GM19238 (cell line): ENCODE results near the gene PIP4K2A.
"Not testable (repeated sequence)": the region's sequence is repeated elsewhere in the genome, so short reads cannot be mapped to it uniquely, and the experiment has no call there.

Experiments
- DNase-seq: peaks from one replicate; pipeline ENCODE4 v3.0.0; 2011; ENCODE audit warnings: low spot score; ENCODE audit not compliant: insufficient read length

The PIP4K2A gene

DNA sequence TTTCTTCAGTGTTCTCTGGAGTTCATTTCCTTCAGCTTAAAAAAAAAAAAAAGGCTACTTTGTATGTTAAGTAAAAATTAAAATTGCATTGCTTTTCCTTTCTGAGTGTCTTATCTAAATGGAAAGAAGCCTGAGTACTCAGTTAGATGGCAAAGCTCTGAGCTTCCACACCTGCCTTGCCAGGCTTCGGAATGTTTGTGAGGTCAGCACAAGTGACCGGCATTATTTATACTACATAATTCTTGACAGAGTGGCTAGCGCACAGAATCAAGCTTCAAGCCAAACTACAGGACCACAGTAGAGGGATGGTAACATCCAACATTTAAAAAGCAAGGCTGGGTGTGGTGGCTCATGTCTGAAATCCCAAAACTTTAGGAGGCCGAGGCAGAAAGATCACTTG is 17.3 kb downstream of the PIP4K2A start:
- DNase-seq = no peak

DNA sequence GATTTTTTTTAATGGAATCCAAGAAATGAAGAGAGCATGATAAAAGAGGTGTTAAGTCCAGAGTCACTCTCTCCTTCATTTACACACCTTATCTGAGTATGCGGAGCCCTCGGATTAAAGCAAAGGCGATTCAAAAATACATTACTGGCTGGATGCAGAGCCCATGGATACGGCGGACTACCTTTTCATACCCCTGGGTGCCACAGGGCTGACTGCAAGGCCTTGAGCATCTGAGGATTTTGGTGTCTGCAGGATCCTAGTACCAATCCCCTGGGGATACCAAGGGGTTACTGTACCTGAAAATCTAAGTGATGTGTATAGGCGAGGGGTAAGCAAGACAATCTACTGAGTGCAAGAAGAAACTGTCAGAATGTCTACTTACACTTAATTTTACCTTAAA is 20.5 kb downstream of the PIP4K2A start:
- no peak for DNase-seq

DNA sequence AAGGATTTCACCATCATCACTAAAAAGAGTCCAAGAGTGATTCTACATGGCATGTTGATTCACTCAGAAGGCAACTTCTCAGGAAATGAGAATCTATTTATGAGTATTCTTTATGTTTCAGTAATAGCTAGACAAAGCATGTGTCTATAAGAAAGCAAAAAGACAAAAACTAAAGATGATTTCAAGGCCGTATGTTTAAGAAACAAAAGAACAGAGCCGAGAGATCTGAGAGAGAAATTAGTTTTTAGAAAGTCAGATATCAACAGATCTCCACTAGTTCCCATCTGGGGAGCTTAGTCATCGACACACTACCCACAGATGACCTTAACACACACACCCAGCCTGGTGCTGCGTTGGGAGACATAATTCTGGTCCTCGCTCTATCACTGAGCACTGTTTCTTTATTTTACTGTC is 21.0 kb downstream of the PIP4K2A start:
- no peak for DNase-seq

DNA sequence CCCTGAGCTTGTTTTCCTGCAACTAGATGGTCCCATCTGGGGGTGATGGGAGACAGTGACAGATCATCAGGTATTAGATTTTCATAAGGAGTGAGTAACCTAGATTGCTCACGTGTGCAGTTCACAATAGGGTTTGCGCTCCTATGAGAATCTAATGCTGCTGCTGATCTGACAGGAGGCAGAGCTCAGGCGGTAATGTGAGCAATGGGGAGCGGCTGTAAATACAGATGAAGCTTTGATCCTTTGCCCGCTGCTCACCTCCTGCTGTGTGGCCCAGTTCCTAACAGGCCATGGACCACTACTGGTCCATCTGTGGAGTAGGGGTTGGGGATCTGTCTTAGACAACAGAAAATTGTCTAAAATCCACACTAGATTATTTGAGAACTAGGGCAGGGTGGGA is 22.3 kb downstream of the PIP4K2A start:
- DNase-seq = not testable (repeated sequence)

DNA sequence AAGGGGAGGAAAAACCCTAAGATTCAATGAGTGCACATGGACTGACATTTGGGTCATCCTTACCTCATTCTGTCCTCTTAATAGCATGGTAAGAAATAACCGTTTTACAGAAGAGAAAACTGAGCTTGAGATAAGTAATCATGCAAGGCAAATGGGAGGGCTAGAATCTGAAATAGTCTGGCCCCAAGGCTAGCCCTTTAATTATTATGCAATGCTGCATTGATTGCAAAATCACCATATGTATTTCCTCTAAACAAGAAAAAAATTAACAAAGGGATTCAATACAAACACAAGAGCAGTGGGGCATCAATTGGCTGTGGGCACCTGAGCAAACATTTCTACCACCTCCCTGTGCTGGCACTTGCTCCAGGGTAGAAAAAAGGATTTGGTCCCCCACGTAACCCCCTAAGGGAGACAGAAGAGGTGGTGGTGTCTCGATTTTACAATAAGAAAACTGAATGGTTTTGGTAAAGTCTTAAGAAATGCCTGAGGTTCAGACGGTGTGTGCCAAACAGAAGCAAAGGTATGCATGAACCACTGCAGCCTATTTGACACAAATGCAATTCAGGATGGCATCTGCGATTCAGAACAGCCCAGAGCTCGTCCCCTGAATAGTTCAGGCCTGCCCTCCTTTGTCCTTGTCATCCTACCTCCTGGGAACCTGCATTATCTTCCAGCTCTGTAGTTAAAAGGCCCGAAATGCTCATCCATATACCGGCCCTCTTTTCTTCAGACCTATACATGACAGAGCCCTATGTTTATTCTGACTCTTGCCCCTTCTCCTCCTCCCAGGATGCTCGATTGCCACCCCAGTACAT is 23.6 kb downstream of the PIP4K2A start:
- no peak for DNase-seq

DNA sequence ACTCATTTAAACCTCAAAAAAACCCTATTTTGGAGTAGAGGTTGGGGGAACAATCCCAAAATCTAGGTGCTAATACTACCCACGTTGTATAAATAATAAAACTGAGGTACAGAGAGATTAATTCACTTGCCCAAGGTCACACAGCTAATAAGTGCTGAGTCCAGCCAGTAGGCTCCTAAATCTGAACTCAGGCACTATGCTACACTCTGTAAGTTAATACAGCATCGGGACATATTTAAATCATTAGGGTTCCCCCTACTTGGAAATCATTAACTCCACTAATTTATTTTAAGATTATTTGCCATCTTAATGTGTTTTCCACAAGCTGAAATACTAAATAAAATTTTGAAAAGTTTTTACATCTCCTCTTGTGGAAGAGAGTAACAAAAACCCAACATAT is 24.2 kb downstream of the PIP4K2A start:
- no peak for DNase-seq

DNA sequence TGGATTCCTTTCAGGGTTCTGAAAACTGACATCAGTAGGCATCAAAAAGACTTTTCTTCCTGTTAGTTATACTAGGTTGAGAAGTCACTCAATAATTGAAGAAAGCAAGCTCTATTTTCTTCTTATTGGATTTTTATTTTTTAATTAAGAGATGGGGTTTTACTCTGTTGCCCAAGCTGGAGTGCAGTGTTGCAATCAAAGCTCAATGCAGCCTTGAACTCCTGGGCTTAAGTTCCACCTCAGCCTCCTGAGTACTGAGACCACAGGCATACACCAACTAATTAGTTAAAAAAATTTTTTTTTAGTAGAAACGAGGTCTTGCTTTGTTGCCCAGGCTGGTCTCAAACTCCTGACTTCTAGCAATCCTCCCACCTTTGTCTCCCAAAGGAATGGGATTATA is 28.0 kb downstream of the PIP4K2A start:
- no peak for DNase-seq

DNA sequence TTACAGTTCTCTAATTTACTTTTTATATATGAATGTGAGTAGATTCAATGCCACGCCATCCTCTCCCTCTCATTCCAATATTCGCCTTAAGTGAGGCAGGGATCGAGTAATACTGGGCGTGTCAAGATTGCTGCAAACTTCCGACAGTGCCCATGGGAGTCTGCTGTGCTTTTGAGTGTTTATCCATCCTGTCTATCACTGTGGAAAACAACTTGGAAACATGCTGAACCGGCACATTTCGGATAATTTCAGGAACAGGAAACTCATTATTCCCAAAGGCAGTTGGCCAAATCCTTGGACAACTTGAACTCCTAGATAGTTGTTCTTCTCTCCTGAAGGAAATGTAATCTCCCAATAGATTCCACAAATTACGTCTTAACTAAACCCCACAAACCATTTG is 28.5 kb downstream of the PIP4K2A start:
- DNase-seq = no peak

DNA sequence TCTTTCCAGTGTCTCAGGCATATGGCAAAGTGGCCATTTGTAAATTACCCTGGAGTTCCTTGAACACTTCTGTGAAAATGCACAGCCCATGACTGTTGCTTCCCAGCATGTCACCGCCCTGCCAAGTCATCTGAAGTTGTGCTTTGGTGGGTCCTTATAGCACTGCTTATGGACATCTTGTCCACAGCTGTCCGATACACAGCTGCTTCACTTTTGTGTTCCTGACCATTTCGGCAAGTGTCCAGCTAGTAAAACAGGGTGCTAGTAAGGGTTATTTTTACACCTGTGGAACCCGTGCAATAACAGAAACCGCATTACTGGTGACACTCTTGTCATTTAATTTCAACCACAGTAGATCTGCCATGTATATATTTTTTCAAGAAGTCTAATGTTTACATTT is 29.7 kb downstream of the PIP4K2A start:
- no peak for DNase-seq

DNA sequence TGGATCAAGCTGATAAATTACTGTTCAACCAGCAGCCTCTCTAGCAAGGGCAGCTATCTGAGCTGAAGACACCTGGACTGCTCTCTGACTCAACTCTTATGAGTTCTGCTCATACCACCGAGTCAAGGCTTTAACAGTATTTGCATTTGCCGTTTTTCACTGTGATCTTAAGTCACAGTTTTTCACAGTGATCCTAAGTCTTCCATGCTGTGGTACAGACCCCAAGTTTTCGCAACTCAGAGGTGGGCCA is 31.3 kb downstream of the PIP4K2A start:
- DNase-seq = no peak

DNA sequence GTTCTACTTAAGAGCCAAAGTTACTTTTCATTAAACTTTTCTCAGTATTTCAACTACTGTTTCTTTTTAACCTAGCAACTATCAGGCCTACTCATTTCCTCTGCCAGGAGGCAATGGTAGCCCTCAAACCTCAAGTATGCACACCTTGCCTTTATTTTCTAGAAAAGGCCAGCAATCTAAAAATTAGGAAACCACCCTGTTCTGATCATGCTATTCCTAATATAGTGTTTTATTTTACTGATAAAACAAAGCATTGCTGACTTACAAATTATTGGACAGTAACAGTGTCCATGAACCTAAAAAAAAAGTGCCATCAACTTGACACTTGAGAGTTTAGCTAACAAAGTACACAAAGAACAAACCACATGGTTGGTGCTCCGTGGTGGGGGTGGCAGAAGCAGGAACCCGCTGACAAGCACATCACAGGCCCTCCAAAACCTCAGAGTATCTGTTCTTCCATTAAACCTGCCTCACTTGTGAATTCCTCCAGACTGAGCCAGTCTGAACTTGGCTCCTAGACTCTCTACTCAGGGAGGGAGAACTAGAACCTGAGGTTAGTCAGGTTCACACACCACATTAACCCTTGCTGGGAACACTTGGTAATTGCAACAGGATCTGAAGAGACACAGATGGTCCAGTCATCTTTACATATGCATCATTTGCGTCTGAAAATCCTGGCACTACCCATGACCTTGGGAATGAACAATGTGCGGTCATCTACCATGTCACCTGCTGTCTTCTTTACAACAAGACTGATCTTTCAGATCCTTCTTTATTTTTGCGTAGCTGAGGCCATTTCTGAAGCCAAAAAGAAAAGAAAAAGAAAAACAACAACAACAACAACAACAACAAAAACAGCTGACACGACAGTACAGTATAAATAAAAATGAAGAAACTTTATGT is 31.9 kb downstream of the PIP4K2A start:
- DNase-seq = no peak

DNA sequence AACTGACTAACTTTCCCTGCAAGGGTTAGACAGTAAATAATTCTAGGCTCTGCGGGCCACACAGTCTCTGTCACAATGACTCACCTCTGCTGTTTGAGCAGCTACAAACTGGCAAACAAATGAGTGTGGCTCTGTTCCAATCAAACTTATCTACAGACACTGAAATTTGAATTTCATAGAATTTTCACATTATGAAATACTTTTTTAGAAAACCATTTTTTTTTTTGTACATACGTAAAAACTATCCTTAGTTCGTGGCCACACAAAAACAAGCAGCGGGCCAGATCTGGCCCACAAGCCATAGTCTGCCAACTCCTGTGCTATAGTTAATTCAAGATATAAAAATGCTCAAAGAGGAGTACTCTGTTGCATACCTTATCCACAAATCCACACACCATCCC is 32.6 kb downstream of the PIP4K2A start:
- DNase-seq = no peak

DNA sequence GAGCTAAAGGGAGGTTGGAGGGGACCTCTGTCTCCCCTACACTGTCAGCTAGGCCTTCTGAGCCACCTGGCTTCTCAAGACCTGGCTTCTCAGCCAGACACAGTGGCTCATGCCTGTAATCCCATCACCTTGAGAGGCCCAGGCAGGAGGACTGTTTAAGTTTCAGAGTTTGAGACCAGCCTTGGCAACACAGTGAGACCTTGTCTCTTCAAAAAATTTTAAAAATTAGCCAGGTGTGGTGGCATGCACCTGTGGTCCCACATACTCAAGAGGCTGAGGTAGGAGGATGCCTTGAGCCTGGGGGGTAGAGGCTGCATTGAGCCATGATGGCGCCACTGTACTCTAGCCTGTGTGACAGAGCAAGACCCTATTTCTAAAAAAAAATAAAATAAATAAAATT is 33.1 kb downstream of the PIP4K2A start:
- no peak for DNase-seq

DNA sequence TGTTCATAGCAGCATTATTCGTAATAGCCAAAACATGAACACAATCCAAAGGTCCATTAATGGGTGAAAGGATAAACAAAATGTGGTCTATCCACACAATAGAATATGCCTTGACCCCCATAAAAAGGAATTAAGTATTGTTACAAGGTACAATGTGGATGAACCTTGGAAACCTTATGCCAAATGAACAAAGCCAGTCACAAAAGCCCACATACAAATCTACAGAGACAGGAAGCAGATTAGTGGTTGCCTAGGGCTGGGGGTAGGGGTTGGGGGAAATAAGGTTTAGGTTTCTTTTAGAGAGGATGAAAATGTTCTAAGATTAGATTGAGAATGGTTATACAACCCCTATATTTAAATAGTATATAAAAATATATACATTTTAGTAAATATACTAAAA is 34.8 kb downstream of the PIP4K2A start:
- no peak for DNase-seq

DNA sequence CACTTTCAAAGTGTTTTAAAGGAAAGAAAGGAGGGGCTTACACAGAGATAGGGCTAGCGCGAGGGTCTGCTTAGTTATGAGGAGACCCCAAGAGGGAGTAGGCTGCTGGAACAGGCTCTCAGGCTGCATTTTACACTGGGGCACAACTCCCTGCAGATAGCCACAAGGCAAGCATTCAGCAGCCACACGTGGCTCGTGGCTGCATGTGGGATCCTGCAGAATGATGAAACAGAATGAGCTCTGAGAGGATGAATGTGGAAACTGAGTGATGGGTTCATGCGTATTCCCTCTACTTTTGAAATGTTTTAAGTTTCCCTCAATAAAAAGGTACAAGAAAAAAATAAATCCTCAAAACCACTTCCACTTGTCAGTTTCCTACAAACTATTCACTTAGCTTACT is 37.0 kb downstream of the PIP4K2A start:
- DNase-seq = no peak

DNA sequence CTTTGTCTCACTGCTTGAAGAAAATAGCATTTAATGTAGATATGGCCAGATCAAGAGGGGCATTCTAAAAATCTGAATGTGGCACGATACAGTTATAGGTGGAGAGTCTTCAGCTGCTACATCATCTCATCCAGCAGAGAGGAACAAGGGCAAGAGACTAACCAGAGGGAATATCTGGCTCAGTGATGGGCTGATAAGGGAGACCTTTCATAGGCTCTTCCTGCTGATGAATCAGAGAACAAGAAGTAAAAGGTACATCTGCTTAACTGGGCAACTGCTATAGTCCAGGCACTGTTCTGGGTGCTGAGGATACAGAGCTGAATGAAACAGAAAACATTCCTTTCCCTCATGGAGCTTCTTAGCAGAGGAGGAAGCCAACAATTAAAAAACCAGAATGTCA is 37.9 kb downstream of the PIP4K2A start:
- DNase-seq = no peak

DNA sequence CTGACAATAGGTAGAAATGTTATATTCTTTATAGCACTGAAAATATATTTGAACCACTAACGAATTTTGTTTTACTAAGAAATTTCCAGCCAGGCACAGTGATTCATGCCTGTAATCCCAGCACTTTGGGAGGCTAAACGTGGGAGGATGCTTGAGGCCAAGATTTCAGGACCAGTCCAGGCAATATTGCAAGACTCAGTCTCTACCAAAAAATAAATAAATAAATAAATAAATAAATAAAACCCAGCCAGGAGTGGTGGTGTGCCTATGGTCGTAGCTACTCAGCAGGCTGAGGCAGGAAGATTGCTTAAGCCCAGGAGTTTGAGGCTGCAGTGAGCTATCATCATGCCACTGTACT is 39.8 kb downstream of the PIP4K2A start:
- DNase-seq = no peak

DNA sequence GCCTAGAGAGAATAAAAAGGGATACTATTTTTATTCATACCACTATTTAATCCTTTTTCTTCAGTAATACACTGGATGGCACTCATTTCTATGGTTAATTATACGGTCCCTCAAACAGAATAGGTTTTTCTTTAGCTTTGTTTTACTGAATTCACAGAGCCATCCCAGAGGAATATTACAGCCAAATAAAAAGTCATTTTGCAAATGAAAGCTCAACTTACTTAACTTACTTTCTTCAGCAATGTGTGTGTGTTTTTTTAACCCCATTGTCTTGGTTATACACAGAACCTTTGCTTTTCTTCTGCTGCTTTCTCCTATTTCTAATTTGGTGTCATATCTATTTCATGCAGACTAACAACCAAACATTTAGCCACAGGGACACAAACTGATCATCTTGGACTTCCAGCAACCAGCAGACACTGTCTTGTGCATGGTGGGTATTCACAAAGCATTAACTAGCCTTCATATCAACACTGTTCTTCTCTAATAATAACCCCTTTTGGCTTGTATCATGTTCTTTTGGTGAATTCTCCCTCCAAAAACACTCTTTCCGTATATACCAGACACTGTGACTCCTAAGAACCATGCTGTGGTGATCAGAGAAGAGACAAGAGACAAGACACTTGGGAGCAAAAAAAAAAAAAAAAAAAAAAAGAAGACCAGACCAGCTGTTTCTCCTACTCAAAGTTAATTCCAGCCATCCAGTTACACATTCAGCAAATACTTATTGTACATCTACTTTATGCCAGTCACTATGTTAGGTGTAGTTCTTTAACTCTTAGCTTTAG is 40.4 kb downstream of the PIP4K2A start:
- no peak for DNase-seq

DNA sequence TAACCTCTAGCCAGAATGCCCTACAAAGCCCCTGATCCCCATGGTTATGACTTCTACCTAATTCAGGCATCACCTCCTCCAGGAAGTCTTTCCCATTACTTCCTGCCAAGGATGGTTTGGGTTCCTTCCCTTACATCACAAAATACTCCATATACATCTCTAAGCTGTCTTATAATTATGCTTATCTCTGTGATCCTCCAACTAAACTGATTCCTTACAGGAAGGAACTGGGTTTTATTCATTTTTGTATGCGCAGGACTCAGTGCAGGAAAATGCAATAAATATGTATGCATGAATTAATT is 41.3 kb downstream of the PIP4K2A start:
- no peak for DNase-seq

DNA sequence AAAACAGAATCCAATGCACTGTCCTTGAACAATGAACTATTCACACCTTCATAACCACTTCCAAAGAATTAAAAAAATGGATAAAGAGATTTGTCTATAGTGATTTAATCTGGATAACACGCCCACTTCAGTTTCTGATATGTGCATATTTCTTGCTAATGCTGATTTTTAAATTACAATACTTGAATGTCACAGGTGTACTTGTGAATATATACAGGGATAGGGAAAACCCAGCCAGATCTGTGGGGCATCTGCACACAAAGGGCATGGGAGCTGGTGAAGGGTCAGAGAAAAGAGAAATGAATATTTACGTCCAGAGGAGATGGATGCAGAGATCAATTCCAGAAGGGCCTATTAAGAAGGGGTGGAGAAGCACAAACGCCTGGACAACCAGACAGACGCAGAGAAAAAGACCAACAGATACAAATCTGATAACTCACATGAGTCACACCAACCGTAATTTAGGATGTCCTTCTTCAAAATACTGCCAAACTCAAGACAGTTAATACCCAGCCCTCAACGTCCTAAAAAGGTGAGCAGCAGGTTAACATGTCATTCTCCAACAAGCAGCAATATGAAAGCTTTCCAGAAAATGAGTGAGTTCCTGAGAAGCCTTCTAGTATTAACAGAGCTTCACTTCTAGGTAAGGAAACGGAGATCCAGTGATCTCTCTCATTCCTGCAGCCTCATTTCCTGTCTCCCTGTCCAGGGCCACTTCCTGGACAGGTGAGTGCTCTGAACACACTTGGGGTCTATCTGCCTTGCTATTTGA is 41.9 kb downstream of the PIP4K2A start:
- no peak for DNase-seq

DNA sequence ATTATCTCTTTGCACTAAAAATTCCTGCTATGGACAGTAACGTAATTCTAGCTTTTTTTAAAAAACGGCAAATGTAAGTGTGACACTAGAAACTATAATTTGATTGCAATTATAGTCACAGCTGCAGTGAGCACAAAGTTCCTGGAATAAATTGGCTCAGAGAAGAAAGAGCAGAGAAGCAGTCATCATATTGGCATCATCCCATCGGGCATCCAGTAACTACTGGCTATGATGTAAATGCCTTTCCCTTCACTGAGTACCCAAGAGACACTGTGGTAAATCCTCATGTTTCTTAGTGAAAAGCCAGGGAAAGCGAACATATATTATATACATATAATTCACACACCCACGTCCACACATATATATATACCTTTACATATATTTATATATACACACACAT is 43.6 kb downstream of the PIP4K2A start:
- DNase-seq = no peak
